Astrocyte of the spinal cord (primary cell): ENCODE data around the gene PRKCE.
"Not testable (repeated sequence)": the region's sequence is repeated elsewhere in the genome, so short reads cannot be mapped to it uniquely, and the experiment has no call there.

Source experiments
- DNase-seq: peaks from one replicate; pipeline ENCODE4 v3.0.0; 2011; ENCODE audit warnings: low read depth, low spot score
- H3K4me3 ChIP-seq: 2 replicates; pipeline ENCODE4 v1.5.1; 2011; ENCODE audit warnings: low read depth, mild to moderate bottlenecking, low read length, moderate library complexity
- in situ Hi-C: cut with HindIII; loops from 2 replicates; pipeline ENCODE4 v1.10.0; 2017; ENCODE audit warnings: low sequenced_read_pairs
- TF ChIP-seq, protein P1 (sequence below): IDR thresholded peaks from 2 replicates; pipeline ENCODE4 v1.5.1; 2012; ENCODE audit warnings: low read depth, mild to moderate bottlenecking, low read length, inconsistent platforms

The PRKCE gene

DNA sequence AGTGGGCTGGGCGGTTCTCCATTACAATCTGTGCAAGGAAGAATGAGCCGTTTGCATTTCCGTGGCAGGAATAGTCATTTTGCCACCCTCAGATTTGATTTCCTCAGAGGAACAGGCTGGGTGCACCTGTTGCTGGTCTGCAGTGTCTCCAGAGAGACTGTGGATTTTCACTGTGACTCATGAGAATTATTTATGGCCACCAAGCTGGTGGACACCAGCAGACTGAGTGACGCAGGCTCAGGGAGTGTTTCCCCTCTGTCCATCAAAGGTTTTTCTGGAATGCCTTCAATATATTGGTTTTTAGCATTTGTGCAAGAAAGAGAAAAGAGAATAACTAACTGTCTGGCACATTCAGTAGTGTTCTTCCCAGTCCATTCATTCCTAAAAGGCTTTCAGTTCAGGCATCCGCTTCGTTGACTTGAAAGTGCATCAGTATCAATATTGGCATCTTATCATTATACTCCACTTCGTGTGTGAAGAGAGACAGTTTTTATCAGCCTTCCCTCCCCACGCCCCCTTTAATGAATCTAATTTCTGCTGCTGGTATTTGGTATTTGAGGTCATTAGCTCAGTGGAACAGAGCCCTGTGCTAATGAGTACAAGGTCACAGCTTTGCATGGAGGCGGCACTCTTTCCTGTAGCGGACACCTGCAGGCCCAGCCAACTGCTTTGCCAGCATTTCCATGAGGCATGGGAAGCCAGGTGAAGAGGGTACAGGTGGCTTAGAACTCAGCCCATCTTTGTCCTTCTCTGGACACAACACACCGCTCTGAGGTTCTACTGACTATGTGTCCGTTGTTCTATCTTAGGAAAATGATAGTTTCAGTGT is 39.9 kb downstream of the PRKCE start:
- no peak for DNase-seq
- in situ Hi-C loops = no loop called here
- H3K4me3 ChIP-seq = no peak overlapping the region
- TF ChIP-seq, protein P1, sequence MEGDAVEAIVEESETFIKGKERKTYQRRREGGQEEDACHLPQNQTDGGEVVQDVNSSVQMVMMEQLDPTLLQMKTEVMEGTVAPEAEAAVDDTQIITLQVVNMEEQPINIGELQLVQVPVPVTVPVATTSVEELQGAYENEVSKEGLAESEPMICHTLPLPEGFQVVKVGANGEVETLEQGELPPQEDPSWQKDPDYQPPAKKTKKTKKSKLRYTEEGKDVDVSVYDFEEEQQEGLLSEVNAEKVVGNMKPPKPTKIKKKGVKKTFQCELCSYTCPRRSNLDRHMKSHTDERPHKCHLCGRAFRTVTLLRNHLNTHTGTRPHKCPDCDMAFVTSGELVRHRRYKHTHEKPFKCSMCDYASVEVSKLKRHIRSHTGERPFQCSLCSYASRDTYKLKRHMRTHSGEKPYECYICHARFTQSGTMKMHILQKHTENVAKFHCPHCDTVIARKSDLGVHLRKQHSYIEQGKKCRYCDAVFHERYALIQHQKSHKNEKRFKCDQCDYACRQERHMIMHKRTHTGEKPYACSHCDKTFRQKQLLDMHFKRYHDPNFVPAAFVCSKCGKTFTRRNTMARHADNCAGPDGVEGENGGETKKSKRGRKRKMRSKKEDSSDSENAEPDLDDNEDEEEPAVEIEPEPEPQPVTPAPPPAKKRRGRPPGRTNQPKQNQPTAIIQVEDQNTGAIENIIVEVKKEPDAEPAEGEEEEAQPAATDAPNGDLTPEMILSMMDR = no peak

- H3K4me3 ChIP-seq = no peak overlapping the region
- in situ Hi-C loops = no loop called here
- no peak for DNase-seq
- TF ChIP-seq, protein P1 = no peak
Measured at GRCh38 chr2:45692566-45692965, 41.1 kb downstream of the PRKCE start.

DNA sequence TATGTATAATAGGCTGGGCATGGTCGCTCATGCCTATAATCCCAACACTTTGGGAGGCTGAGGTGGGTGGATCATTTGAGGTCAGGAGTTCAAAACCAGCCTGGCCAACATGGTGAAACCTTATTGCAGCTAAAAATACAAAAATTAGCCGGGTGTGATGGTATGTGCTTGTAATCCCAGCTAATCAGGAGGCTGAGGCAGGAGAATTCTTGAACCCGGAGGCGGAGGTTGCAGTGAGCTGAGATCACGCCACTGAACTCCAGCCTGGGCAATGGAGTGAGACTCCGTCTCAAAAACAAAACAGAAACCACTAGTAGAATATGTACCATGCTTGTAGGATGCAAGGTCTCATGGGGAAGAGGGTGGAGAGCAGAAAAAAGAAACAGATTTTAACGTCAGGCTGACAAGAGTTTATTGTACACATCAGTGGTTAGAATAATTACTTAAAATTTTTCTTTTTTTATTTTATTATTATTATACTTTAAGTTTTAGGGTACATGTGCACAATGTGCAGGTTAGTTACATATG is 44.1 kb downstream of the PRKCE start:
- DNase-seq, H3K4me3 ChIP-seq, in situ Hi-C loops: not testable (repeated sequence)

GRCh38 chr2:45696708-45697107 is 45.2 kb downstream of the PRKCE start:
- no peak overlapping the region for H3K4me3 ChIP-seq
- in situ Hi-C loops = no loop called here
- TF ChIP-seq, protein P1 = no peak
- no peak for DNase-seq

DNA sequence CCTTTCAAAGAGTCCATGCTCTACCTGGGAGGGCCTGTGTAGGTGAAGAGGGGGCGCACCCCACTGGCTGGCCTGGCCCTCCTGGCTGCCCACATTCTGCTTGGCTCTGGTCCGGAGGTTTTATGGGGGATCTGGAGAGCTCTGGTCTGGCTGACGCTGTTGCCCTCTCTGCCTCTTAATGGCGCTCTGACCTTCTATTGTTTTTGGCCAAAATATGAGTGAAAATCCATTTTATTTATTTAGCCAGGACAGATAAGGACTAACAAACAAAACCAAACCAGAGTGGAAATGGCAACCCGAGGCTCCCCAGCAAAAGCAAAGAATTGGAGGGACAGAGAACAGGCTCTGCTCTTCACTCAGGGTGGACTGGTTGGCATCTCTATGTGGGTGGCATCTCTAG is 45.7 kb downstream of the PRKCE start:
- in situ Hi-C loops = no loop called here
- TF ChIP-seq, protein P1 = no peak
- no peak for DNase-seq
- no peak overlapping the region for H3K4me3 ChIP-seq

GRCh38 chr2:45698554-45698953 is 47.1 kb downstream of the PRKCE start:
- DNase-seq = no peak
- in situ Hi-C loops = no loop called here
- TF ChIP-seq, protein P1 = no peak
- H3K4me3 ChIP-seq = no peak overlapping the region

GRCh38 chr2:45699032-45699658 is 47.7 kb downstream of the PRKCE start:
- peak; percentile 76 for DNase-seq

More at GRCh38 chr2:45699032-45699658, 47.7 kb downstream of the PRKCE start:
- in situ Hi-C loops = no loop called here
- TF ChIP-seq, protein P1 = no peak
- H3K4me3 ChIP-seq = no peak overlapping the region
